Right ventricle myocardium superior (tissue), 1 donor: ENCODE results near the gene LOC101059915.
A peak's percentile ranks its signal among the peaks of the same experiment; 100 is the strongest.
"Not testable (repeated sequence)": the region's sequence is repeated elsewhere in the genome, so short reads cannot be mapped to it uniquely, and the experiment has no call there.

ENCODE experiments used
- ATAC-seq: fragments of 200-7000 bp; cut with Tn5 transposase; one replicate; pipeline ENCODE4 v1.9.1; 2020; ENCODE audit warnings: mild to moderate bottlenecking; ENCODE audit not compliant: poor library complexity
- DNase-seq: peaks from one replicate; pipeline ENCODE4 v3.0.0-alpha.2; 2020
- intact Hi-C: fragments of 100-400 bp; cut with DNase I; formaldehyde crosslinking; loops from one replicate; pipeline ENCODE4 v1.11.2; 2022
- donor health status: DM: no; HTN: yes; CAD: no; lungs with severe emphysema.

The LOC101059915 gene

DNA sequence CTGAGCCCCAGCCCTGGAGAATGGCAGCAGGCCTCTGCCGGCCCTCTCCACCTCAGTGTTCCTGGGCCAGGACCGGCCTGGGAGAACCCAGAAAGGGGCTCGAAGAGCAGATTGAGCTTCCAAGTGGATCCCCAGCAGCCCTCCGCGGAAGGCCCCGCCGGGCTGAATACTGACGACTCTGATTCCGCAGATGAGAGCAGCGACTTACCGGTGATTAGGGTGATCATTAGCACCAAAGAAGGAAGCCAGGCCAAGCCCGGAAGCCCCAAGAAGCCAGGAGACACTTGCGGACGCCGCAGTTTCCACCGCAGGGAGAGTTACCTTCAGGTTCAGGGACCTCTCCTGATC is 876 bp downstream of the LOC101059915 start:
- ATAC-seq (no peak), DNase-seq (no peak)
- intact Hi-C loops: no loop called here

DNA sequence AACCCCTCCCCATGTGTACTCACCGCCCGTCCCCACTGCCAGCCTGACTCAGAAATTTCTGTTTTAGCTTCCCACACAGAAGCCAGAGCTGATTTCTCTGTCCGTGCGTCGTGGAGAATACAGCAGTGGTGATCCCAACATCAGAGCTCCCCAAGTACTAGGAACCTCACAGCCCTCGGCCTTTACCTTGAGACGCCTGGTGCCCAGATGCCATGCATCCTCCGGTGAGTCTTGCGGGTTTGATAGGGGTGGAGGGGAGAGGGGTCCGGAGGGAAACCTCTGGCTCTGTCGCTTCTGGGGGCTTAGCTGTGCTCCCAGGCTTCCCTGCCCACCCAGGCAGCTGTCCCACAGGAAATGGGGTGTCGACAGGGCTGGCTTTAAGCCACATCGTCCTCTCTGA is 2.1 kb downstream of the LOC101059915 start:
- ATAC-seq: no peak
- intact Hi-C loops: no loop called here
- no peak for DNase-seq

- intact Hi-C loops, DNase-seq: not testable (repeated sequence)
- peak; percentile 79 for ATAC-seq
Observed at GRCh38 chrX:71669947-71670346, 2.6 kb downstream of the LOC101059915 start.

DNA sequence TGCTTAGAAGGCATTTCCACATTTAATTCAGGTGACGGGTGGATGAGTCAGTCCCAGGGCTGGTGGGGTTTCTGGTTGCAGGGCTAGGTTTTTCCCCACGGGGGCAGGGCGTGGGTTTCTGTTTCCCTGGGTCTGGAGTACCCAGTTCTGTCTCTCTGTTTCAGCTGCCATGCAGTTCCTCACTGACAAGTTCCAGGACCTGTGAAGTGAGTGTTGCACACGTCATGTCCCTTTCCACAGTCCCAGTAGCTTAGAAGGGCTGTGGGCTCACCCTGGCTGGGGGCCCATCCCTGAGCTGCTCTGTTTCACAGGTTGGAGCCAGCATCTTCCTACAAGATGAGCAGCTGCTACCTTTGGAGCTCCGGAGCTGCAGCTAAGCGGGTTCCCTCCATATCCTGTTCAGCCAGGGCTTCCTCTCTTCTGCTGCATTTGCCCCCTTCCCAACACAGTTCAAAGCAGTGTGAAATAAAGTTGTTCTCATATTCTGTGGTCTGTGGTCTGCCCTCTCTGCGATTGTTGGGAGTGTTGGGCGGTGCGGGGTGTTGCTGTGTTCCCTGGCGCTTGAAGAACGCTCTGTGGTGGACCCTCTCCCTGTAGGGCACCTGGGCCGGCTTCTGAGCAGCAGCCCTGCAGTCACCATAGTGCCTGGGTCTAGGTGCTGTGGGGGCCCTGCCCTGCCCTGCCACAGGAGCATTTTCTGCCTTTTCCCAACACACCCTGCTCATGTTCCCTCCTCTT is 3.9 kb downstream of the LOC101059915 start:
- intact Hi-C loops: no loop called here
- ATAC-seq: no peak
- no peak for DNase-seq

DNA sequence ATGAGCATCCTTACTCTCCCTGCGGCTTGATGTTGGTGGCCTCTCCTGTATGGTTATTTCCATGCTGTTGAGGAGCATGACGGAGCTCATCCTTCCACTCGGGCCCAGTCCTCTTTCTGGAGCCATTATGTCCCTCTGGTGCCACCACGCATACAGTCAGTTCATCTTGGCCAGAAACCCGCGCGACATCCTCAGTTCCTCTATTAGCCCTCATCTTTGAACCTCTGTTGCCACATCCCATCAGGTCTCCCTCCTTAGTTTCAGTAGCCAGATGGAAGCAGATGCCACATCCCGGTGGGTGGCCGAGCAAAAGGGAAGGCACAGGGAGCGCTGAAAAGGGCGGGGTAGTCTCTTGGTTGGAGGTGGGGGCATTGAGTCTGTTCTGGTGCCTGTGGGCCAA is 4.6 kb downstream of the LOC101059915 start:
- intact Hi-C loops: no loop called here
- DNase-seq (no peak), ATAC-seq (no peak)

DNA sequence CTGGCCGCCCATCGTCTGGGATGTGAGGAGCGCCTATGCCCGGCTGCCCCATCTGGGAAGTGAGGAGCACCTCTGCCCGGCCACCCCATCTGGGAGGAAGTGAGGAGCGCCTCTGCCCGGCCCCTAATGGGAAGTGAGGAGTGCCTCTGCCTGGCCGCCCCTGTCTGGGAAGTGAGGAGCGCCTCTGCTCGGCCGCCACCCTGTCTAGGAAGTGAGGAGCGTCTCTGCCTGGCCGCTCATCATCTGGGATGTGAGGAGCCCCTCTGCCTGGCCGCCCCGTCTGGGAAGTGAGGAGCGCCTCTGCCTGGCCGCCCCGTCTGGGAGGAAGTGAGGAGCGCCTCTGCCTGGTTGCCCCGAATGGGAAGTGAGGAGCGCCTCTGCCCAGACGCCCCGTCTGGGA is 8.3 kb downstream of the LOC101059915 start:
- intact Hi-C loops, DNase-seq, ATAC-seq: not testable (repeated sequence)

DNA sequence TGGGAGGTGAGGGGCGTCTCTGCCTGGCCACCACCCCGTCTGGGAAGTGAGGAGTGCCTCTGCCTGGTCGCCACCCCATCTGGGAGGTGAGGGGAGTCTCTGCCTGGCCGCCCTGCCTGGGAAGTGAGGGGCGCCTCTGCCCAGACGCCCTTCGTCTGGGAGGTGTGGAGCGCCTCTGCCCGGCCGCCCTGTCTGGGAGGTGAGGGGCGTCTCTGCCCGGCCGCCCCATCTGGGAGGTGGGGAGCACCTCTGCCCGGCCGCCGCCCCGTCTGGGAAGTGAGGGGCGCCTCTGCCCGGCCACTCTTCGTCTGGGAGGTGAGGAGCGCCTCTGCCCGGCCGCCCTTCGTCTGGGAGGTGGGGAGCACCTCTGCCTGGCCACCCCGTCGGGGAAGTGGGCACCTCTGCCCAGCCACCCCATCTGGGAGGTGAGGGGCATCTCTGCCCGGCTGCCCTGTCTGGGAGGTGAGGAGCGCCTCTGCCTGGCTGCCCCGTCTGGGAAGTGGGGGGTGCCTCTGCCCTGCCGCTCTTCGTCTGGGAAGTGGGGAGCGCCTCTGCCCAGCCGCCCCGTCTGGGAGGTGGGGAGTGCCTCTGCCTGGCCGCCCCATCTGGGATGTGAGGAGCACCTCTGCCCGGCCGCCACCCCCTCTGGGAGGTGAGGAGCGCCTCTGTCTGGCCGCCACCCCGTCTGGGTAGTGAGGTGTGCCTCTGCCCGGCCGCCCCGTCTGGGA is 8.9 kb downstream of the LOC101059915 start:
- DNase-seq, intact Hi-C loops, ATAC-seq: not testable (repeated sequence)

GRCh38 chrX:71677195-71677594 is 9.8 kb downstream of the LOC101059915 start:
- DNase-seq, intact Hi-C loops, ATAC-seq: not testable (repeated sequence)

- DNase-seq (no peak), ATAC-seq (no peak)
- intact Hi-C loops: no loop called here
Observed at GRCh38 chrX:71679575-71680207, 12.3 kb downstream of the LOC101059915 start.

- ATAC-seq: peak; percentile 78
Observed at GRCh38 chrX:71696641-71697465, 29.5 kb downstream of the LOC101059915 start.

GRCh38 chrX:71697466-71698298 is 30.3 kb downstream of the LOC101059915 start:
- ATAC-seq: peak; percentile 61
- DNase-seq, intact Hi-C loops: not testable (repeated sequence)

More at GRCh38 chrX:71696641-71697465, 29.5 kb downstream of the LOC101059915 start:
- intact Hi-C loops, DNase-seq: not testable (repeated sequence)

GRCh38 chrX:71698299-71699022 is 31.1 kb downstream of the LOC101059915 start:
- ATAC-seq: peak; percentile 73
- intact Hi-C loops: not testable (repeated sequence)

GRCh38 chrX:71699023-71699344 is 31.6 kb downstream of the LOC101059915 start:
- DNase-seq, intact Hi-C loops: not testable (repeated sequence)
- peak; percentile 36 for ATAC-seq

More at GRCh38 chrX:71698299-71699022, 31.1 kb downstream of the LOC101059915 start:
- not testable (repeated sequence) for DNase-seq

- intact Hi-C loops, DNase-seq, ATAC-seq: not testable (repeated sequence)
Observed at GRCh38 chrX:71702853-71703252, 35.5 kb downstream of the LOC101059915 start.

GRCh38 chrX:71714064-71714463 is 46.7 kb downstream of the LOC101059915 start:
- not testable (repeated sequence) for DNase-seq, ATAC-seq

GRCh38 chrX:71715551-71715950 is 48.2 kb downstream of the LOC101059915 start:
- ATAC-seq, intact Hi-C loops, DNase-seq: not testable (repeated sequence)

More at GRCh38 chrX:71714064-71714463, 46.7 kb downstream of the LOC101059915 start:
- intact Hi-C loops: not testable (repeated sequence)

- DNase-seq, intact Hi-C loops: not testable (repeated sequence)
- ATAC-seq: peak; percentile 29
Observed at GRCh38 chrX:71716323-71716722, 49.0 kb downstream of the LOC101059915 start.
